ENCODE data around the gene RFESD. TPM values are rescaled to one million over a fixed set of nuclear protein-coding genes. Genes with fewer than 3 reads are reported as not detected.

The RFESD gene
- total RNA-seq, 1 experiment from 2014 or later, result 5.0 TPM

DNA sequence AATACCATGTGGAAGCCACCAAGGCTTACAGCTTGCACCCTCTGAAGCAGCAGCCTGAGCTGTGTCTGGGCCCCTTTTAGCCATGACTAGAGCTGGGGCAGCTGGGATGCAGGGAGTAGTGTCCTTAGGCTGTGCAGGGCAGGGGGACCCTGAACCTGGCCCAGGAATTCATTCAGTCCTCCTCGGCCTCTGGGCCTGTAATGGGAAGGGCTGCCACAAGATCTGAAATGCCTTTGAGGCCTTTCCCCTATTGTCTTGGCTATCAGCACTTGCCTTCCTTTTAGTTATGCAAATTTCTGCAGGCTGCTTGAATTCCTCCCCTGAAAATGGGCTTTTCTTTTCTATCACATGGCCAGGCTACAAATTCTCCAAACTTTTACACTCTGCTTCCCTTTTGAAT, 17.6 kb upstream of the RFESD start:
- CTCF ChIA-PET, result no interaction called here
- Histone ChIP-seq H4K20me1 (ENCODE audit: insufficient read depth) (no peaks in the 10 kb centered on the region), H3K4me3 (no peak overlapping the region), H3K27me3 (ENCODE audit: insufficient read depth, low read depth) (no peaks in the 10 kb centered on the region), H3K4me1 (replicated peaks; ENCODE audit: insufficient read depth) (no peaks in the 10 kb centered on the region), H3K79me2 (ENCODE audit: low read depth) (no peaks in the 10 kb centered on the region), H3K27ac (no peak overlapping the region), H3K9me3 (ENCODE audit: insufficient read depth, low read depth) (no peaks in the 10 kb centered on the region), H3K36me3 (ENCODE audit: low read depth) (no peaks in the 10 kb centered on the region), H2AFZ (no peak overlapping the region), H3K4me2 (no peak overlapping the region), H3K9me2 (ENCODE audit: insufficient read depth) (no peaks in the 10 kb centered on the region), H3F3A (ENCODE audit: insufficient read depth, low read depth) (no peaks in the 10 kb centered on the region)
- BruUV-seq (replicated peaks), result no TSS peak
- POLR2A ChIA-PET (ENCODE audit: unreplicated experiment), result no interaction called here
- TF ChIP-seq, protein P1, sequence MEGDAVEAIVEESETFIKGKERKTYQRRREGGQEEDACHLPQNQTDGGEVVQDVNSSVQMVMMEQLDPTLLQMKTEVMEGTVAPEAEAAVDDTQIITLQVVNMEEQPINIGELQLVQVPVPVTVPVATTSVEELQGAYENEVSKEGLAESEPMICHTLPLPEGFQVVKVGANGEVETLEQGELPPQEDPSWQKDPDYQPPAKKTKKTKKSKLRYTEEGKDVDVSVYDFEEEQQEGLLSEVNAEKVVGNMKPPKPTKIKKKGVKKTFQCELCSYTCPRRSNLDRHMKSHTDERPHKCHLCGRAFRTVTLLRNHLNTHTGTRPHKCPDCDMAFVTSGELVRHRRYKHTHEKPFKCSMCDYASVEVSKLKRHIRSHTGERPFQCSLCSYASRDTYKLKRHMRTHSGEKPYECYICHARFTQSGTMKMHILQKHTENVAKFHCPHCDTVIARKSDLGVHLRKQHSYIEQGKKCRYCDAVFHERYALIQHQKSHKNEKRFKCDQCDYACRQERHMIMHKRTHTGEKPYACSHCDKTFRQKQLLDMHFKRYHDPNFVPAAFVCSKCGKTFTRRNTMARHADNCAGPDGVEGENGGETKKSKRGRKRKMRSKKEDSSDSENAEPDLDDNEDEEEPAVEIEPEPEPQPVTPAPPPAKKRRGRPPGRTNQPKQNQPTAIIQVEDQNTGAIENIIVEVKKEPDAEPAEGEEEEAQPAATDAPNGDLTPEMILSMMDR (conservative IDR thresholded peaks at IDR 0.05), result no peak
- TF ChIP-seq EZH2 (IDR thresholded peaks at IDR 0.05; ENCODE audit: low read depth), result no peak
- intact Hi-C loops (cut with micrococcal nuclease; ENCODE audit: unreplicated experiment), result no loop called here
- DNase-seq, result no peak

DNA sequence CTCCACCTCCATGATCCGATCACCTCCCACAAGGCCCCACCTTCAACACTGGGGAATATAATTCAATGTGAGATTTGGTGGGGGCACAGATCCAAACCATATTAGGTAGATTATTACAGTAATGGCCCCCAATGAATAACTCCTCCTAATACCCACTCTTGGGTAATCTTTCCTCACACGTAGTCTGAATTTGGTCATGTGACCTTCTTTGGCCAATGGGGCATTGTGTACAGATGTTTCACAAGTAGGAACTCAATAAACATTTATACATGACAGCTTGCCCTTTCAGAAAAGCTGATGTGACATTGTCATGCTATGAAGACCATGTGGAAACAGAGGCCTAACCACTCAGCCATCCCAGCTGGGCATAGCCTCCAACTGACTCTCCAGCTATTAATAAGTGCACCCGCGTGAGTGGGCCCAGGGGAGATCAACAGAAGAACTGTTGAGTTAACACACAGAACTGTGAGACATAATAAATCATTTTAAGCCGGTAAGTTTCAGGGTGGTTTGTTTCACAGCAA, 16.1 kb upstream of the RFESD start:
- Histone ChIP-seq H3K27ac (no peak overlapping the region), H3K4me1 (replicated peaks; ENCODE audit: insufficient read depth) (no peaks in the 10 kb centered on the region), H4K20me1 (ENCODE audit: insufficient read depth) (no peaks in the 10 kb centered on the region), H3K79me2 (ENCODE audit: low read depth) (no peaks in the 10 kb centered on the region), H3F3A (ENCODE audit: insufficient read depth, low read depth) (no peaks in the 10 kb centered on the region), H3K27me3 (ENCODE audit: insufficient read depth, low read depth) (no peaks in the 10 kb centered on the region), H3K9me3 (ENCODE audit: insufficient read depth, low read depth) (no peaks in the 10 kb centered on the region), H3K36me3 (ENCODE audit: low read depth) (no peaks in the 10 kb centered on the region), H3K4me2 (no peak overlapping the region), H3K9me2 (ENCODE audit: insufficient read depth) (no peaks in the 10 kb centered on the region), H3K4me3 (no peak overlapping the region), H2AFZ (no peak overlapping the region)
- TF ChIP-seq EZH2 (IDR thresholded peaks at IDR 0.05; ENCODE audit: low read depth), result no peak
- TF ChIP-seq, protein P1 (conservative IDR thresholded peaks at IDR 0.05), result no peak
- no TSS peak for BruUV-seq (replicated peaks)
- POLR2A ChIA-PET (ENCODE audit: unreplicated experiment), result no interaction called here
- CTCF ChIA-PET, result no interaction called here
- DNase-seq, result no peak
- intact Hi-C loops (cut with micrococcal nuclease; ENCODE audit: unreplicated experiment), result no loop called here

DNA sequence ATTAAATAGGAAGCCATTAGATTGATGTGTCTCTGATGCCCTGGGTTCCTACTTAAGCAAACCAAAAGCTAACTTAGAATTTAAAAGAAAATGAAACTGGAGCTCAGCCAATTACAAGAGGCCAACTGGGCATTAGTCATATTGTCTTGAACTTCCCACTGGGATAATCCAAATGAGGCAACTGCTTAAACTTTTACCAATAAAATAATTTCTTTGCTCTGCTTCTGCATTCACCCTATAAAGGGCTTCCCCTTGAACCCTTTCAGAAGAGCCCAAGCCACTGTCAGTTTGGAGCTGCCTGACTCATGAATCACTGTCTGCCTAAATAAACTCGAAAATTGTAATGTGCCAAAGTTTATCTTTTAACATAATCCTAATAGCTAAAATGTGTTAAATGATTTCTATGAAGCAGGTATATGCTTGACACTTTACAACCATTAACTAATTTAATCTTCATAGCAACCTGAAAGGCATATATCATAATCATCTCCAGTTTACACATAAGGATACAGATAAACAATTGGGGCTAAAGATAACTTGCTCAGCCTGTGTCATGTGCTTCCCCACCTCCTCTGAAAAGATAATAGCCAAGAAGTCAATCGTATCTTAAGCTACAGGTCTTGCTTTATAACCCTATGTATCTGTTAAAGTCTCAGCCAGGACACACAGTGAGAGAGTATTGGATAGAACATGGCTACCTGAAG, 15.2 kb upstream of the RFESD start:
- DNase-seq, result no peak
- H3K79me2 ChIP-seq (ENCODE audit: low read depth), result no peaks in the 10 kb centered on the region
- no peak overlapping the region for H2AFZ ChIP-seq
- no peak overlapping the region for H3K4me3 ChIP-seq
- BruUV-seq (replicated peaks), result no TSS peak
- H3K9me2 ChIP-seq (ENCODE audit: insufficient read depth), result no peaks in the 10 kb centered on the region
- TF ChIP-seq, protein P1 (conservative IDR thresholded peaks at IDR 0.05), result no peak
- no peak for TF ChIP-seq EZH2 (IDR thresholded peaks at IDR 0.05; ENCODE audit: low read depth)
- no peak overlapping the region for H3K4me2 ChIP-seq
- intact Hi-C loops (cut with micrococcal nuclease; ENCODE audit: unreplicated experiment), result no loop called here
- H3K27me3 ChIP-seq (ENCODE audit: insufficient read depth, low read depth), result no peaks in the 10 kb centered on the region
- ChIA-PET CTCF (no interaction called here), POLR2A (ENCODE audit: unreplicated experiment) (no interaction called here)
- H3K9me3 ChIP-seq (ENCODE audit: insufficient read depth, low read depth), result no peaks in the 10 kb centered on the region
- no peaks in the 10 kb centered on the region for H4K20me1 ChIP-seq (ENCODE audit: insufficient read depth)
- H3F3A ChIP-seq (ENCODE audit: insufficient read depth, low read depth), result no peaks in the 10 kb centered on the region
- H3K4me1 ChIP-seq (replicated peaks; ENCODE audit: insufficient read depth), result no peaks in the 10 kb centered on the region
- no peak overlapping the region for H3K27ac ChIP-seq
- H3K36me3 ChIP-seq (ENCODE audit: low read depth), result no peaks in the 10 kb centered on the region
